Endodermal cell (in vitro differentiated cells): ENCODE results near the gene DUS2. TPM values are rescaled to one million over a fixed set of nuclear protein-coding genes. Genes with fewer than 3 reads are reported as not detected.
"Not testable (repeated sequence)": the region's sequence is repeated elsewhere in the genome, so short reads cannot be mapped to it uniquely, and the experiment has no call there.

Experiments used
- DNase-seq: peaks from one replicate; pipeline ENCODE4 v3.0.0-alpha.2; 2017
- H3K27ac ChIP-seq: 2 replicates; pipeline ENCODE4 v1.5.1; 2013; ENCODE audit warnings: mild to moderate bottlenecking, low read depth, low read length, moderate library complexity
- H3K27me3 ChIP-seq: 2 replicates; pipeline ENCODE4 v1.6.1; 2013; ENCODE audit warnings: mild to moderate bottlenecking, low read length, moderate library complexity; ENCODE audit not compliant: insufficient read depth, control insufficient read depth, poor library complexity, severe bottlenecking
- H3K36me3 ChIP-seq: 2 replicates; pipeline ENCODE4 v1.7.0; 2013; ENCODE audit warnings: mild to moderate bottlenecking, low read length, moderate library complexity; ENCODE audit not compliant: control insufficient read depth, insufficient read depth
- H3K4me1 ChIP-seq: one replicate; pipeline ENCODE4 v1.7.0; 2013; ENCODE audit warnings: low read length; ENCODE audit not compliant: control insufficient read depth, insufficient read depth
- H3K4me3 ChIP-seq: 2 replicates; pipeline ENCODE4 v1.5.1; 2013; ENCODE audit warnings: mild to moderate bottlenecking, low read length, moderate library complexity
- H3K9ac ChIP-seq: 2 replicates; pipeline ENCODE4 v1.6.1; 2013; ENCODE audit warnings: mild to moderate bottlenecking, low read length, moderate library complexity; ENCODE audit not compliant: poor library complexity, severe bottlenecking; ENCODE audit errors: extremely low read depth
- H3K9me3 ChIP-seq: 2 replicates; pipeline ENCODE4 v1.6.1; 2013; ENCODE audit warnings: mild to moderate bottlenecking, low read length, moderate library complexity; ENCODE audit not compliant: control insufficient read depth
- H3K27ac Mint-ChIP-seq: 2 replicates; pipeline ENCODE4 v1.8.0; 2020; ENCODE audit warnings: mixed read lengths
- H3K27me3 Mint-ChIP-seq: 2 replicates; pipeline ENCODE4 v1.8.0; 2021; ENCODE audit warnings: mild to moderate bottlenecking, mixed read lengths; ENCODE audit not compliant: insufficient read depth
- H3K36me3 Mint-ChIP-seq: 2 replicates; pipeline ENCODE4 v1.8.0; 2020; ENCODE audit warnings: low read depth, mixed read lengths
- H3K4me1 Mint-ChIP-seq: 2 replicates; pipeline ENCODE4 v1.8.0; 2020; ENCODE audit warnings: mixed read lengths
- H3K4me3 Mint-ChIP-seq: 2 replicates; pipeline ENCODE4 v1.8.0; 2020; ENCODE audit warnings: mild to moderate bottlenecking, moderate library complexity, mixed read lengths
- H3K9me3 Mint-ChIP-seq: 2 replicates; pipeline ENCODE4 v1.8.0; 2020; ENCODE audit warnings: mild to moderate bottlenecking, mixed read lengths
- CTCF ChIP-seq: fragments of 200-600 bp; sonication (generic); conservative IDR thresholded peaks from 2 replicates; pipeline ENCODE4 v1.5.0; 2021; ENCODE audit warnings: antibody characterized with exemption, mild to moderate bottlenecking
- WGBS, 2 experiments: methylation state at CpG; one replicate each; pipeline versions ENCODE4 v1.1.5 to v1.1.7; 2013; ENCODE audit warnings: missing lambda C conversion rate in 2 of 2, mixed read lengths in 1 of 2; ENCODE audit not compliant: insufficient coverage in 1 of 2, insufficient read length in 1 of 2; 5-methylcytosine and 5-hydroxymethylcytosine counted together
- total RNA-seq, 2 donors: library from RNA; stranded (reverse); fragmentation: NEBNext Ultra II Directional in 1 of 2; extraction: Animal tissue kit (Norgen Biotek cat#: 25700) in 1 of 2; gene quantifications; 2 replicates in 1 of 2; 3 replicates in 1 of 2; pipeline ENCODE4 v1.2.1, GENCODE V29; 2021

The DUS2 gene
- total RNA-seq, 2 donors from 2014 or later: 23.4 to 24.0 TPM

DNA sequence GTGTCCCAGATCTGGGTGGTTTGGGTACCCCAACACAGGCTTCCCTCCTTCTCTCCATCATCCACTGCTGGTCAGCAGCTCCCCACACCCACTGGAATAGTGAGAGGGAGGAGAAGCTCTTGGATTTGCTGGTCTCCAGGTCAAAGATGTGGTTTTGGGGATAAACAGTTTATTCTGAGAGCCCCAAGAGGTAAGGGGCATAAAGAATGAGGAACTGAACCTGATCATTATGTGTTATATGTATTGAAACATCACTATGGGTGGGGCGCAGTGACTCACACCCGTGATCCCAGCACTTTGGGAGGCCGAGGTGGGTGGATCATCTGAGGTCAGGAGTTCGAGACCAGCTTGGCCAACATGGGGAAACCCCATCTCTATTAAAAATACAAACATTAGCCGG is 27.7 kb upstream of the DUS2 start:
- no peaks in the 10 kb centered on the region for H3K4me1 Mint-ChIP-seq
- WGBS, 2 experiments: 94 to 100% methylated on average over 2 to 5 of the region's 5 CpGs
- Histone ChIP-seq H3K4me1 (no peaks in the 10 kb centered on the region), H3K9ac (no peak overlapping the region), H3K9me3 (peaks cover 5% of the 10 kb centered on the region), H3K27me3 (peaks cover 9% of the 10 kb centered on the region), H3K36me3 (no peaks in the 10 kb centered on the region), H3K4me3 (no peak overlapping the region), H3K27ac (no peak overlapping the region)
- no peak overlapping the region for H3K27ac Mint-ChIP-seq
- no peak overlapping the region for H3K4me3 Mint-ChIP-seq
- peaks cover 2% of the 10 kb centered on the region for H3K9me3 Mint-ChIP-seq
- no peaks in the 10 kb centered on the region for H3K36me3 Mint-ChIP-seq
- no peak for DNase-seq
- peaks cover 20% of the 10 kb centered on the region for H3K27me3 Mint-ChIP-seq
- TF ChIP-seq CTCF: no peak

DNA sequence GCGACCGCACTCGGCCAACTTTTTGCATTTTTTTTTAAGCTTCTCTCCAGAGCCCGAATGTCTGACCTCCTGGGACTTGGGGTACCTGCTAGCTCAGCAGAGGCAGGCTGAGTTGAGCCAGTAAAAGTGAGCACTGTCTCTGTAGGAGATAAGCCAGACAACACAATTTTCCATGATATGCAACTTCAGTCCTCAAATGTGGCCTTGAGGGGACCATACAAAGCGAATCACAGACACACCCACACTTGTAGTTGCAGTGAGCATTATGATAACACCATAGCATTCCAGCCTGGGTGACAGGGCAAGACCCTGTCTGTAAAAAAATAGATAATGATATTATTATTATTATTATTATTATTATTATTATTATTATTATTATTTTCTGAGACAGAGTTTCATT is 26.4 kb upstream of the DUS2 start:
- H3K36me3 ChIP-seq: no peaks in the 10 kb centered on the region
- Mint-ChIP-seq H3K27me3 (peaks cover 15% of the 10 kb centered on the region), H3K27ac (no peak overlapping the region), H3K9me3 (peaks cover 2% of the 10 kb centered on the region), H3K4me1 (no peaks in the 10 kb centered on the region), H3K36me3 (no peaks in the 10 kb centered on the region), H3K4me3 (no peak overlapping the region)
- H3K27ac ChIP-seq: no peak overlapping the region
- TF ChIP-seq CTCF: no peak
- H3K9ac ChIP-seq: no peak overlapping the region
- no peak overlapping the region for H3K4me3 ChIP-seq
- H3K9me3 ChIP-seq: peaks cover 5% of the 10 kb centered on the region
- peaks cover 9% of the 10 kb centered on the region for H3K27me3 ChIP-seq
- H3K4me1 ChIP-seq: no peaks in the 10 kb centered on the region
- DNase-seq: no peak
- 82 to 98% methylated on average over 3 to 5 of the region's 5 CpGs for WGBS, 2 experiments

DNA sequence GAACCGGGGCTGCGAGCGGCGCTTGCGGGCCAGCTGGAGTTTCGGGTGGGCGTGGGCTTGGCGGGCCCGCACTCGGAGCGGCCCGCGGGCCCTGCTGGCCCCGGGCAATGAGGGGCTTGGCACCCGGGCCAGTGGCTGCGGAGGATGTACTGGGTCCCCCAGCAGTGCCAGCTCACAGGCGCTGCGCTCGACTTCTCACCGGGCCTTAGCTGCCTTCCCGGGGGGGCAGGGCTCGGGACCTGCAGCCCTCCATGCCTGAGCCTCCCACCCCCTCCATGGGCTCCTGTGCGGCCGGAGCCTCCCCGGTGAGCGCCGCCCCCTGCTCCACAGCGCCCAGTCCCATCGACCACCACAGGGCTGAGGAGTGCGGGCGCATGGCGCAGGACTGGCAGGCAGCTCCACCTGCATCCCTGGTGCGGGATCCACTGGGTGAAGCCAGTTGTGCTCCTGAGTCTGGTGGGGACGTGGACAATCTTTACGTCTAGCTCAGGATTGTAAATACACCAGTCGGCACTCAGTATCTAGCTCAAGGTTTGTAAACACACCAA is 24.8 kb upstream of the DUS2 start:
- WGBS, 2 experiments: 97 to 99% methylated on average over 16 to 36 of the region's 36 CpGs
- not testable (repeated sequence) for H3K4me3 ChIP-seq, DNase-seq, H3K27ac Mint-ChIP-seq, H3K4me3 Mint-ChIP-seq, H3K9me3 ChIP-seq, H3K36me3 ChIP-seq, H3K27ac ChIP-seq, H3K27me3 Mint-ChIP-seq, H3K36me3 Mint-ChIP-seq, H3K27me3 ChIP-seq, H3K4me1 Mint-ChIP-seq, H3K4me1 ChIP-seq, H3K9me3 Mint-ChIP-seq, H3K9ac ChIP-seq

- H3K27ac ChIP-seq, H3K36me3 ChIP-seq, H3K9me3 ChIP-seq, H3K4me1 ChIP-seq, H3K36me3 Mint-ChIP-seq, H3K9ac ChIP-seq, H3K9me3 Mint-ChIP-seq, H3K4me1 Mint-ChIP-seq, H3K4me3 Mint-ChIP-seq, H3K27me3 Mint-ChIP-seq, H3K4me3 ChIP-seq, H3K27me3 ChIP-seq, DNase-seq, H3K27ac Mint-ChIP-seq: not testable (repeated sequence)
- WGBS, 2 experiments: 92 to 95% methylated on average over 7 to 17 of the region's 18 CpGs
Observed at GRCh38 chr16:67998779-67999688, 24.1 kb upstream of the DUS2 start, which contains the start of gene DPEP2. DPEP2 (minus strand) TSS chr16:67999484; CDS start chr16:67993212, 6,272 bp downstream.
